HepG2 (cell line): ENCODE data around the gene S100A16. TPM values are rescaled to one million over a fixed set of nuclear protein-coding genes. Genes with fewer than 3 reads are reported as not detected.
A peak's percentile ranks its signal among the peaks of the same experiment; 100 is the strongest.

Source experiments
- ATAC-seq: fragments of 200-7000 bp; cut with Tn5 transposase; 3 replicates; pipeline ENCODE4 v1.9.1; 2020; ENCODE audit warnings: mild to moderate bottlenecking, moderate library complexity
- BruUV-seq: library from RNA; stranded (reverse); fragments of 400-500 nt; replicated peaks from 2 replicates; lab custom pipeline; 2021; lab: Mats Ljungman, UMichigan
- CTCF ChIA-PET: fragments of 300-600 bp; formaldehyde crosslinking; extraction: SDS; loops from one replicate; lab custom pipeline; 2021; ENCODE audit warnings: low total read pairs, inconsistent platforms, low intra/inter-chr PET ratio; lab: Yijun Ruan, JAX
- POLR2A ChIA-PET: fragments of 350-600 bp; sonication (Branson Sonifier 250); formaldehyde crosslinking; loops from one replicate; lab custom pipeline; 2020; ENCODE audit warnings: antibody characterized with exemption, inconsistent platforms; lab: Yijun Ruan, JAX
- DNase-seq: peaks from one replicate; pipeline ENCODE4 v3.0.0-alpha.2; 2015; ENCODE audit warnings: low spot score
- FAIRE-seq: peaks from 3 replicates; lab custom pipeline; 2011; peaks lifted over from hg19 to GRCh38; lab: Jason Lieb, UNC
- H2AFZ ChIP-seq: one replicate; pipeline ENCODE4 v1.6.1; 2011; ENCODE audit warnings: low read length, inconsistent platforms
- H3K27ac ChIP-seq: fragments of 300-600 bp; 3 replicates; pipeline ENCODE4 v1.8.0; 2011; ENCODE audit warnings: mixed run types, mild to moderate bottlenecking, mixed read lengths, low read length, inconsistent platforms; ENCODE audit not compliant: insufficient read depth; ENCODE audit errors: extremely low read length
- H3K27me3 ChIP-seq, 2 experiments: fragments of 200-600 bp in 1 of 2; 2 replicates in 1 of 2; 3 replicates in 1 of 2; pipeline versions ENCODE4 v1.6.0 to v1.8.0; 2011; ENCODE audit warnings: low read length in 2 of 2, mild to moderate bottlenecking in 2 of 2, moderate library complexity in 2 of 2, inconsistent platforms in 1 of 2; ENCODE audit not compliant: insufficient read depth in 2 of 2, control insufficient read depth in 1 of 2
- H3K36me3 ChIP-seq, 2 experiments: fragments of 200-600 bp in 1 of 2; replicated peaks in 1 of 2; 2 replicates in 1 of 2; 3 replicates in 1 of 2; pipeline versions ENCODE4 v1.5.1 to v1.8.0; 2011; ENCODE audit warnings: low read length in 2 of 2, inconsistent platforms in 1 of 2; ENCODE audit not compliant: insufficient read depth in 2 of 2, control insufficient read depth in 1 of 2
- H3K4me1 ChIP-seq: 2 replicates; pipeline ENCODE4 v1.5.1; 2012; ENCODE audit warnings: low read length, inconsistent platforms; ENCODE audit not compliant: insufficient read depth
- H3K4me2 ChIP-seq: 2 replicates; pipeline ENCODE4 v1.6.0; 2011; ENCODE audit warnings: low read depth, low read length, inconsistent platforms
- H3K4me3 ChIP-seq, 3 experiments: fragments of 200-600 bp in 1 of 3; sonication (generic), shearing (Covaris generic) in 1 of 3; replicated peaks in 1 of 3; 2 replicates each; pipeline ENCODE4 v1.5.1; 2011 to 2016; ENCODE audit warnings: low read length in 3 of 3, inconsistent platforms in 2 of 3, low read depth in 2 of 3, mild to moderate bottlenecking in 2 of 3, control low read depth in 1 of 3, mixed read lengths in 1 of 3; ENCODE audit not compliant: insufficient read depth in 1 of 3
- H3K79me2 ChIP-seq: one replicate; pipeline ENCODE4 v1.6.1; 2011; ENCODE audit warnings: low read length, inconsistent platforms; ENCODE audit not compliant: insufficient read depth
- H3K9ac ChIP-seq: 2 replicates; pipeline ENCODE4 v1.6.0; 2011; ENCODE audit warnings: mild to moderate bottlenecking, low read depth, low read length, inconsistent platforms; ENCODE audit not compliant: insufficient read depth
- H3K9me3 ChIP-seq: 2 replicates; pipeline ENCODE4 v1.5.1; 2012; ENCODE audit warnings: mild to moderate bottlenecking, low read length
- H4K20me1 ChIP-seq: 2 replicates; pipeline ENCODE4 v1.6.0; 2011; ENCODE audit warnings: inconsistent platforms, mild to moderate bottlenecking, low read length, moderate library complexity; ENCODE audit not compliant: insufficient read depth
- ESRRA ChIP-seq: sonication (generic); formaldehyde crosslinking; IDR thresholded peaks from 2 replicates; pipeline ENCODE4 v1.5.1; 2020; ENCODE audit warnings: mild to moderate bottlenecking, low read depth, missing genetic modification reagents
- FOSL2 ChIP-seq: sonication (generic); formaldehyde crosslinking; IDR thresholded peaks from 2 replicates; pipeline ENCODE4 v1.4.0; 2020; ENCODE audit warnings: missing genetic modification reagents
- HOMEZ ChIP-seq: IDR thresholded peaks from 2 replicates; pipeline ENCODE4 v1.6.1; 2016; ENCODE audit warnings: low read depth
- POLR2A ChIP-seq, 2 experiments: IDR thresholded peaks; 2 replicates each; pipeline ENCODE4 v1.6.1; 2011; ENCODE audit warnings: low read depth in 2 of 2, low read length in 2 of 2, mild to moderate bottlenecking in 1 of 2, moderate library complexity in 1 of 2; ENCODE audit not compliant: insufficient read depth in 1 of 2
- PPARG ChIP-seq: conservative IDR thresholded peaks from 2 replicates; pipeline ENCODE4 v1.6.1; 2016; ENCODE audit warnings: missing biosample characterization, missing genetic modification reagents
- PRPF4 ChIP-seq: fragments of 200-400 bp; formaldehyde crosslinking; IDR thresholded peaks from 2 replicates; pipeline ENCODE4 v1.6.1; 2016; ENCODE audit warnings: low read length, low read depth; ENCODE audit not compliant: poor library complexity, severe bottlenecking
- SATB2 ChIP-seq: sonication (generic); formaldehyde crosslinking; IDR thresholded peaks from 2 replicates; pipeline ENCODE4 v1.5.0; 2020; ENCODE audit warnings: missing genetic modification reagents
- TBL1XR1 ChIP-seq: fragments of 150-350 bp; IDR thresholded peaks from 2 replicates; pipeline ENCODE4 v1.6.1; 2014; ENCODE audit warnings: borderline replicate concordance, low read length; ENCODE audit not compliant: partially characterized antibody
- ZC3H13 ChIP-seq: sonication (generic); formaldehyde crosslinking; IDR thresholded peaks from 2 replicates; pipeline ENCODE4 v1.8.1; 2023; ENCODE audit warnings: mild to moderate bottlenecking, missing genetic modification reagents, moderate library complexity
- ZNF367 ChIP-seq: sonication (generic); formaldehyde crosslinking; IDR thresholded peaks from 2 replicates; pipeline ENCODE4 v1.4.0; 2020; ENCODE audit warnings: missing genetic modification reagents, borderline replicate concordance
- ZNF574 ChIP-seq: sonication (generic); formaldehyde crosslinking; IDR thresholded peaks from 2 replicates; pipeline ENCODE4 v1.4.0; 2020; ENCODE audit warnings: missing genetic modification reagents
- ZNF615 ChIP-seq: sonication (generic); formaldehyde crosslinking; IDR thresholded peaks from 2 replicates; pipeline ENCODE4 v1.5.0; 2020; ENCODE audit warnings: mild to moderate bottlenecking, missing genetic modification reagents, borderline replicate concordance
- ZNF850 ChIP-seq: sonication (generic); formaldehyde crosslinking; conservative IDR thresholded peaks from 2 replicates; pipeline ENCODE4 v1.9.0; 2021; ENCODE audit warnings: mild to moderate bottlenecking, missing genetic modification reagents
- WGBS: methylation state at CpG from one replicate; pipeline ENCODE4 v1.1.6; 2017; ENCODE audit warnings: low lambda C conversion rate; 5-methylcytosine and 5-hydroxymethylcytosine counted together
- in situ Hi-C: cut with HindIII; loops from 2 replicates; pipeline ENCODE4 v1.10.0; 2017; ENCODE audit warnings: low pct_unique_long_range_greater_than_20kb; ENCODE audit not compliant: extremely low pct_ligation_motif_present
- intact Hi-C: fragments of 100-400 bp; cut with micrococcal nuclease; formaldehyde crosslinking; loops from one replicate; pipeline ENCODE4 v1.10.0; 2022; ENCODE audit not compliant: unreplicated experiment
- polyA plus RNA-seq, 8 experiments: library from polyadenylated mRNA; depleted of rRNA in 3 of 8; stranded (reverse) in 7 of 8; unstranded in 1 of 8; fragments of >200 nt; fragmentation: Illumina TruSeq in 4 of 8; extraction: Trizol in 4 of 8; gene quantifications; 2 replicates each; pipeline versions ENCODE4 v1.2.1 to v1.2.3, GENCODE V29; 2011 to 2016; ENCODE audit warnings: low read depth in 4 of 8, missing spikeins in 1 of 8, mixed read lengths in 1 of 8; ENCODE audit not compliant: insufficient read depth in 1 of 8
- total RNA-seq, 5 experiments: library from RNA; depleted of rRNA; stranded (reverse); fragments of >200 nt; fragmentation: Illumina TruSeq; extraction: Trizol; gene quantifications; 2 replicates each; pipeline ENCODE4 v1.2.3, GENCODE V29; 2016; ENCODE audit warnings: low read depth in 1 of 5
- TF ChIP-seq, protein P1 (sequence below): sonication (generic); formaldehyde crosslinking; IDR thresholded peaks from 2 replicates; pipeline ENCODE4 v1.5.0; 2020; ENCODE audit warnings: missing genetic modification reagents
- TF ChIP-seq, protein P2 (sequence below): sonication (generic); formaldehyde crosslinking; IDR thresholded peaks from 2 replicates; pipeline ENCODE4 v1.4.0; 2020; ENCODE audit warnings: mild to moderate bottlenecking, missing genetic modification reagents, borderline replicate concordance

Gene S100A16
- total and polyA plus RNA-seq, 2 of the 13 experiments (the other 11 are each of a cell fraction or from before 2014, with no cell fraction given) = 46.0 to 195 TPM

DNA sequence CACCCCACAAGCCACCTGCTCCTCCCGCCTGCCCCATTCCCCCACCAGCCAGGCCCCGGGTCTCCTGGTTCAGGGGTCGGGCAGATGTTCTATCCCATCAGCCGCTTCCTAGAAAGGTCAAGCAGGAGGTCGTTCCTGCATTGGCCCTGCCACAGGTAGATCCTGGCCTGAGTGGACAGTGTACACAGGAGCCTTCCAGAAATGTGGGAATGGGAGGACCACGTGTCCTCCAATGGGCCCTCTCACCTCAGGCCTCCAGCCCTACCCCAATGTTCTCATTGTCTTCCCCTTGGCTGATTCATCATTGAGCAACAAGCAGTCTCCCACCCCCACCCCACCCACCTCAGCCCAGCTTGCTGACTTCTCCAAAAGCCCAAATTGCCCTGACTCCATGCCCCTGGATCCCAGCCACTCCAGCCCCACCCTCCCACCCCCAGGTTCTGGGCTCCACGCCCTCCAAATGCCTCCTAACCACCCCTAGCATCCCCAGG is 2.1 kb downstream of the S100A16 start:
- Histone ChIP-seq H3K36me3 (no peaks in the 10 kb centered on the region; a peak in 1 of 5 replicates), H3K79me2 (peaks cover 13% of the 10 kb centered on the region), H3K27ac (no peak overlapping the region), H4K20me1 (no peaks in the 10 kb centered on the region), H3K27me3 (no peaks in the 10 kb centered on the region; a peak in 1 of 5 replicates), H3K4me3 (no peak overlapping the region), H3K9ac (no peak overlapping the region), H3K4me2 (peak overlapping the region; percentile 98; the same call in 1 of the 2 replicates), H3K4me1 (peaks cover 80% of the 10 kb centered on the region), H2AFZ (no peak overlapping the region), H3K9me3 (no peaks in the 10 kb centered on the region)
- ChIA-PET CTCF (no interaction called here), POLR2A (interaction anchor here (0.9 to 12.2 kb wide), 4 partner anchors 14 to 43 kb away, joined by 3 to 390 read pairs (median 34); partner anchors contain the start of genes CHTOP, S100A1 and S100A13)
- ATAC-seq (no peak), DNase-seq (no peak), FAIRE-seq (no peak)
- intact Hi-C loops = no loop called here
- no TSS peak for BruUV-seq
- in situ Hi-C loops = no loop called here
- WGBS = 73% methylated on average over 7 of the region's 7 CpGs
- TF ChIP-seq ZNF615 (CRISPR knock-in tag) = no peak
- TF ChIP-seq POLR2A (IDR thresholded peaks at IDR 0.05; ENCODE audit: insufficient read depth in 1 of 2, low read depth in 2 of 2, low read length in 2 of 2) = no peak
- TF ChIP-seq TBL1XR1 = no peak
- TF ChIP-seq ESRRA (CRISPR knock-in tag) = no peak
- TF ChIP-seq, protein P1, sequence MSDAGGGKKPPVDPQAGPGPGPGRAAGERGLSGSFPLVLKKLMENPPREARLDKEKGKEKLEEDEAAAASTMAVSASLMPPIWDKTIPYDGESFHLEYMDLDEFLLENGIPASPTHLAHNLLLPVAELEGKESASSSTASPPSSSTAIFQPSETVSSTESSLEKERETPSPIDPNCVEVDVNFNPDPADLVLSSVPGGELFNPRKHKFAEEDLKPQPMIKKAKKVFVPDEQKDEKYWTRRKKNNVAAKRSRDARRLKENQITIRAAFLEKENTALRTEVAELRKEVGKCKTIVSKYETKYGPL (CRISPR knock-in tag) = no peak
- TF ChIP-seq SATB2 = no peak
- no peak for TF ChIP-seq HOMEZ
- TF ChIP-seq ZNF367 = no peak
- TF ChIP-seq, protein P2, sequence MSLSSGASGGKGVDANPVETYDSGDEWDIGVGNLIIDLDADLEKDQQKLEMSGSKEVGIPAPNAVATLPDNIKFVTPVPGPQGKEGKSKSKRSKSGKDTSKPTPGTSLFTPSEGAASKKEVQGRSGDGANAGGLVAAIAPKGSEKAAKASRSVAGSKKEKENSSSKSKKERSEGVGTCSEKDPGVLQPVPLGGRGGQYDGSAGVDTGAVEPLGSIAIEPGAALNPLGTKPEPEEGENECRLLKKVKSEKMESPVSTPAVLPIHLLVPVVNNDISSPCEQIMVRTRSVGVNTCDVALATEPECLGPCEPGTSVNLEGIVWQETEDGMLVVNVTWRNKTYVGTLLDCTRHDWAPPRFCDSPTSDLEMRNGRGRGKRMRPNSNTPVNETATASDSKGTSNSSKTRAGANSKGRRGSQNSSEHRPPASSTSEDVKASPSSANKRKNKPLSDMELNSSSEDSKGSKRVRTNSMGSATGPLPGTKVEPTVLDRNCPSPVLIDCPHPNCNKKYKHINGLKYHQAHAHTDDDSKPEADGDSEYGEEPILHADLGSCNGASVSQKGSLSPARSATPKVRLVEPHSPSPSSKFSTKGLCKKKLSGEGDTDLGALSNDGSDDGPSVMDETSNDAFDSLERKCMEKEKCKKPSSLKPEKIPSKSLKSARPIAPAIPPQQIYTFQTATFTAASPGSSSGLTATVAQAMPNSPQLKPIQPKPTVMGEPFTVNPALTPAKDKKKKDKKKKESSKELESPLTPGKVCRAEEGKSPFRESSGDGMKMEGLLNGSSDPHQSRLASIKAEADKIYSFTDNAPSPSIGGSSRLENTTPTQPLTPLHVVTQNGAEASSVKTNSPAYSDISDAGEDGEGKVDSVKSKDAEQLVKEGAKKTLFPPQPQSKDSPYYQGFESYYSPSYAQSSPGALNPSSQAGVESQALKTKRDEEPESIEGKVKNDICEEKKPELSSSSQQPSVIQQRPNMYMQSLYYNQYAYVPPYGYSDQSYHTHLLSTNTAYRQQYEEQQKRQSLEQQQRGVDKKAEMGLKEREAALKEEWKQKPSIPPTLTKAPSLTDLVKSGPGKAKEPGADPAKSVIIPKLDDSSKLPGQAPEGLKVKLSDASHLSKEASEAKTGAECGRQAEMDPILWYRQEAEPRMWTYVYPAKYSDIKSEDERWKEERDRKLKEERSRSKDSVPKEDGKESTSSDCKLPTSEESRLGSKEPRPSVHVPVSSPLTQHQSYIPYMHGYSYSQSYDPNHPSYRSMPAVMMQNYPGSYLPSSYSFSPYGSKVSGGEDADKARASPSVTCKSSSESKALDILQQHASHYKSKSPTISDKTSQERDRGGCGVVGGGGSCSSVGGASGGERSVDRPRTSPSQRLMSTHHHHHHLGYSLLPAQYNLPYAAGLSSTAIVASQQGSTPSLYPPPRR (CRISPR knock-in tag) = no peak
- TF ChIP-seq FOSL2 (CRISPR knock-in tag) = peak; percentile 45; the same call in 1 of the 2 replicates
- no peak for TF ChIP-seq ZNF850 (CRISPR knock-in tag)
- no peak for TF ChIP-seq ZNF574
- TF ChIP-seq ZC3H13 (CRISPR knock-in tag) = no peak
- TF ChIP-seq PRPF4 = no peak
- no peak for TF ChIP-seq PPARG (CRISPR knock-in tag)
